Vagina (tissue), 2 donors: Measurements from ENCODE around the gene TAF3.

ENCODE experiments used
- CTCF ChIP-seq, 3 experiments: fragments of 450-650 bp in 2 of 3; fragments of 200-600 bp in 1 of 3; sonication (generic) in 1 of 3; IDR thresholded peaks; one replicate each; pipeline ENCODE4 v1.5.1; 2017 to 2019; ENCODE audit warnings: antibody characterized with exemption in 3 of 3, mild to moderate bottlenecking in 2 of 3, moderate library complexity in 2 of 3
- POLR2AphosphoS5 ChIP-seq, 2 donors: sonication (generic); formaldehyde crosslinking; IDR thresholded peaks; one replicate each; pipeline ENCODE4 v1.9.0; 2017; ENCODE audit warnings: antibody characterized with exemption in 2 of 2, mild to moderate bottlenecking in 2 of 2, low read depth in 1 of 2; ENCODE audit not compliant: insufficient read depth in 1 of 2

GRCh38 chr10:7998831-7999230 lies 180.5 kb downstream of the TAF3 start:
- TF ChIP-seq POLR2AphosphoS5 (IDR thresholded peaks at IDR 0.05; ENCODE audit: insufficient read depth in 1 of 2, low read depth in 1 of 2) (no peak), CTCF (IDR thresholded peaks at IDR 0.05) (no peak)
